ENCODE data around the gene UBD. TPM values are rescaled to one million over a fixed set of nuclear protein-coding genes. Genes with fewer than 3 reads are reported as not detected.

UBD gene
- total and polyA plus RNA-seq, 7 donors, result 0.71 to 207 (median 10.0) TPM; not detected in 3

DNA sequence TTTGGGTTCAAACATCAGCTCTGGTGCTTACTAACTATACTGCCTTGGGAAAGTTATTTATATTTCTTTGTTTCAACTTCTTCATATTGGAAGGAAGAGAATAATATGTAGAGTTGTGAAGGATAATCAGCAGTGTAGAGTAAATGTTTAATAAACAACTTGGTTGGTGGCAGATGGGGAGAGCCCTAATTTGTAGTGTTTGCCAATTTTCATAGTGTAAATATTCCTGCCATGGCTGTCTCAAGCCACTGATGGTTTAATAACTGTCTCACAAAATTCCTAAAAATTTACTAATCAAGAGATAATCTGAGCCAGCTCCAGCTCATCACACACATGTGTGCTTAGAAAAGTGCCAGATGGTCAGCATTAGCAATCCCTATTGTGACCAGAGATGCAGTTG lies 25.3 kb upstream of the UBD start, which contains the start of gene OR2H2:
Gene OR2H2 (plus strand): TSS at position 301 of the 400 bp plus-strand sequence. CDS start 2,824 bp downstream, outside the sequence.
- H3K4me1 ChIP-seq, result no peaks in the 10 kb centered on the region
- no peak within 1 kb of the TSS for H3K4me3 ChIP-seq
- H3K36me3 ChIP-seq, result no peaks in the 10 kb centered on the region
- H3K27ac ChIP-seq, result no peak within 1 kb of the TSS
- peaks cover 0 to 12% (median 5%) of the 10 kb centered on the region in 3 donors for H3K27me3 ChIP-seq
- TF ChIP-seq POLR2AphosphoS5 (IDR thresholded peaks at IDR 0.05) (no peak), EP300 (IDR thresholded peaks at IDR 0.05) (no peak), POLR2A (IDR thresholded peaks at IDR 0.05) (no peak)
- TF ChIP-seq, protein P1, sequence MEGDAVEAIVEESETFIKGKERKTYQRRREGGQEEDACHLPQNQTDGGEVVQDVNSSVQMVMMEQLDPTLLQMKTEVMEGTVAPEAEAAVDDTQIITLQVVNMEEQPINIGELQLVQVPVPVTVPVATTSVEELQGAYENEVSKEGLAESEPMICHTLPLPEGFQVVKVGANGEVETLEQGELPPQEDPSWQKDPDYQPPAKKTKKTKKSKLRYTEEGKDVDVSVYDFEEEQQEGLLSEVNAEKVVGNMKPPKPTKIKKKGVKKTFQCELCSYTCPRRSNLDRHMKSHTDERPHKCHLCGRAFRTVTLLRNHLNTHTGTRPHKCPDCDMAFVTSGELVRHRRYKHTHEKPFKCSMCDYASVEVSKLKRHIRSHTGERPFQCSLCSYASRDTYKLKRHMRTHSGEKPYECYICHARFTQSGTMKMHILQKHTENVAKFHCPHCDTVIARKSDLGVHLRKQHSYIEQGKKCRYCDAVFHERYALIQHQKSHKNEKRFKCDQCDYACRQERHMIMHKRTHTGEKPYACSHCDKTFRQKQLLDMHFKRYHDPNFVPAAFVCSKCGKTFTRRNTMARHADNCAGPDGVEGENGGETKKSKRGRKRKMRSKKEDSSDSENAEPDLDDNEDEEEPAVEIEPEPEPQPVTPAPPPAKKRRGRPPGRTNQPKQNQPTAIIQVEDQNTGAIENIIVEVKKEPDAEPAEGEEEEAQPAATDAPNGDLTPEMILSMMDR (IDR thresholded peaks at IDR 0.05), result no peak
- DNase-seq, result no peak
- intact Hi-C loops (cut with DNase I), result loop anchor here (5.0 kb wide), 1 partner anchor 898 kb away; no protein-coding TSS in a partner anchor
- H3K9me3 ChIP-seq, result no peaks in the 10 kb centered on the region

DNA sequence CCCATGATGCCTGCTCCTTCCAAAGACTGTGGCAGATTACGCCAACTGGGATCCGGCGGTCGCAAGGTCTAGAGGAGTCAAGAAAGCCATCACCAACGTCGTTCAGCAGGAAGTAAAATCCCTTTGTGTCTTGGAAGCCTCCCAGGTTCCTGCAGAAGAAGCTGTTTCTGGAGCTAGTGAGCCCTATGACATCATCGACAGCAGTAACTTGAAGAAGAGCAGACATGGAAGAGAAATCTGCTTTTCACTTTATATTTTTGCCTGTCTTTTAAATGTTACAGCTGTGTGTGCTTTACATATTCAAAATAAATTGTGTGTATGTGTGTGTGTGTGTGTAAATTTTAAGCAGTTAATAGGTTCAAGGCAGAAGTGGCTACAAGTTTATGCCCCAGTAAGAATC lies 18.0 kb upstream of the UBD start:
- WGBS, 2 donors, result 70% methylated on average over 7 of the region's 7 CpGs
- no peaks in the 10 kb centered on the region for H3K27me3 ChIP-seq
- DNase-seq, result no peak
- TF ChIP-seq POLR2A (IDR thresholded peaks at IDR 0.05) (no peak), POLR2AphosphoS5 (IDR thresholded peaks at IDR 0.05) (no peak), EP300 (IDR thresholded peaks at IDR 0.05) (no peak)
- TF ChIP-seq, protein P1 (IDR thresholded peaks at IDR 0.05), result no peak
- H3K4me1 ChIP-seq, result no peaks in the 10 kb centered on the region
- H3K36me3 ChIP-seq, result no peaks in the 10 kb centered on the region
- H3K4me3 ChIP-seq, result no peak overlapping the region
- intact Hi-C loops (cut with DNase I), result no loop called here
- no peak overlapping the region for H3K27ac ChIP-seq
- no peaks in the 10 kb centered on the region for H3K9me3 ChIP-seq

DNA sequence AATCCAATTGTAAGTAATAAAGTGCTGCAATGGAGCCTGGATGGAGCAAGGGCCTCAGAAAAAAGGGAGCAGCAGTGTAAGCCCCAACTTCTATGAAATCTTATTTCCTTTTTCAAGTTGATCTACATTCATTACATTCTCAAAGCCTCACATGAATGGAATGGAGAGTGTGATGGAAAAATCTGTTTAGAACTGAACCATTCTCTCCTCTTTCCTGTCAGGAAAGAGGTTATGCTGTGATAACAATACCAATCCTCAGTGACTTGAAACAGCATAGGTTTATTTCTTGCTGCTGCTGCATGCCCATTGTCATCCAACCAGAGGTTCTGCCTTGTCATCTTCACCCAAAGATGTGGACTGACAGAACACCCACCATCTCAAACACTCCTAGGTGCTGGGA lies 16.5 kb upstream of the UBD start:
- TF ChIP-seq POLR2A (IDR thresholded peaks at IDR 0.05), result no peak
- no peak for TF ChIP-seq POLR2AphosphoS5 (IDR thresholded peaks at IDR 0.05)
- TF ChIP-seq, protein P1 (IDR thresholded peaks at IDR 0.05), result no peak
- TF ChIP-seq EP300 (IDR thresholded peaks at IDR 0.05), result no peak
- no peak overlapping the region for H3K27ac ChIP-seq
- intact Hi-C loops (cut with DNase I), result no loop called here
- no peak for DNase-seq
- no peak overlapping the region for H3K4me3 ChIP-seq
- no peaks in the 10 kb centered on the region for H3K27me3 ChIP-seq
- H3K36me3 ChIP-seq, result no peaks in the 10 kb centered on the region
- H3K9me3 ChIP-seq, result no peaks in the 10 kb centered on the region
- H3K4me1 ChIP-seq, result no peaks in the 10 kb centered on the region

DNA sequence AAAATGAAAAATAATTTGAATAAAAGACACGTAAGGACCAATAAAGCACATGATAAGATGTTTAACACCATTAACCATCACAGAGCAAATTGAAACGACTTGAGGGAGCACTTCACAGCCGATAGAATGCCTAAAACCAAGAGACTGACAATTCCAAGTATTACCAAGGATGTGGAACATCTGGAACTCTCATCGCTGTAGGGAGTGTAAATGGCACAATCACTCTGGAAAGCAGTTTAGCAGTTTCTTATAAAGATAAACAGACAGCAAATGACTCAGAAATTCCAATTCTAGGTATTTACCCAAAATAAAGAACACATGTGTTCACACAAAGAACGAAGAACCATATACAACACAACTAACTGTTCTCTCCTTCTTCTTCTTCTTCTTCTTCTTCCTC lies 8.5 kb upstream of the UBD start:
- Histone ChIP-seq H3K4me1 (no peaks in the 10 kb centered on the region), H3K4me3 (no peak overlapping the region), H3K9me3 (no peaks in the 10 kb centered on the region), H3K27ac (no peak overlapping the region), H3K36me3 (no peaks in the 10 kb centered on the region), H3K27me3 (peaks cover 0 to 11% (median 0%) of the 10 kb centered on the region in 3 donors)
- TF ChIP-seq POLR2A (IDR thresholded peaks at IDR 0.05), result no peak
- no peak for TF ChIP-seq POLR2AphosphoS5 (IDR thresholded peaks at IDR 0.05)
- TF ChIP-seq, protein P1 (IDR thresholded peaks at IDR 0.05), result no peak
- TF ChIP-seq EP300 (IDR thresholded peaks at IDR 0.05), result no peak
- 61 to 63% methylated on average over 5 of the region's 5 CpGs for WGBS, 2 donors
- no peak for DNase-seq
- intact Hi-C loops (cut with DNase I), result no loop called here

DNA sequence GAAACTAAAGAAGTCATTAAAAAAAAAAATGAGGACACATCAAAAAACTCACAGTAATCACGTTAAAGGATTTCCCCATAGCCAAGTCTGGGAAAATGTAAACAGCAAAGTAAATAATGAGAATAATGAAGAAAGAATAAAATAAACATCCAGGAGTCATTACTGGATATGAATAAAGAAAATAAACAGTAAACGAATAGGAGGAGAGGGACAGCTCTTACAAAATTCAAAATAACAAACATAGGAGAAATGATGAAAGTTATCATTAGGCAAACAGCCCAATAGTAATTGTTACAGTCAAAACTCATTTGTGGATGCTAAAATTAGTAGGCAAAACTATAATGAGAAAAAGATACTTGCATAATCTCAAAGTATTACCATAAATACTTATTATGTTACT lies 8.0 kb upstream of the UBD start:
- Histone ChIP-seq H3K4me3 (no peak overlapping the region), H3K27ac (no peak overlapping the region), H3K4me1 (no peaks in the 10 kb centered on the region), H3K27me3 (peaks cover 0 to 11% (median 0%) of the 10 kb centered on the region in 3 donors), H3K36me3 (no peaks in the 10 kb centered on the region), H3K9me3 (no peaks in the 10 kb centered on the region)
- intact Hi-C loops (cut with DNase I), result no loop called here
- DNase-seq, result no peak
- TF ChIP-seq, protein P1 (IDR thresholded peaks at IDR 0.05), result no peak
- TF ChIP-seq POLR2AphosphoS5 (IDR thresholded peaks at IDR 0.05), result no peak
- no peak for TF ChIP-seq EP300 (IDR thresholded peaks at IDR 0.05)
- no peak for TF ChIP-seq POLR2A (IDR thresholded peaks at IDR 0.05)
- WGBS, 2 donors, result 21 to 63% methylated on average over 2 of the region's 2 CpGs
